ENCODE data around the gene MAN2A1.

MAN2A1 gene

DNA sequence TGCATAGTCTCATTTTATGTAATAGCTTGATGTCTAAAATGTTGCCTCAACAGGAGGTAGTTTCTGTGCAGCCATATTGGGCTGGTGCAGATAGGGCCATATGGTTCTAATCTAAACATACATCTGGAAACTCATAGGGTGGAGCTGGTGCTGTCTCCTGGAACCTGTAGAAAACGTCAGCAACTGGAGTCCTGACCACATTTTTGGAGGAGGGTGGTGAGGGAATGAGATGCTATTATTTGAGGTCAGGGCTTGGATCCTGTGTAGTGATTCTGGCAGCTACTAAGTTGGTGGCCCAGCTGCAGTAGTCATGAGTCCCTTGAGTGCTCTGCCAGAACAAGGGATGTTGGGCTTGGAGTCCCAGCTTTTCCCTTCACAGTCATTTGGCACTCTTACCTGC is 14.1 kb downstream of the MAN2A1 start:
- DNase-seq (ENCODE audit: low read depth): no peak
- TF ChIP-seq CTCF (IDR thresholded peaks at IDR 0.05; ENCODE audit: control insufficient read depth, extremely low read depth, insufficient read depth): no peak
- H3K4me3 ChIP-seq (ENCODE audit: low read depth, low read length): no peak overlapping the region

- TF ChIP-seq CTCF (IDR thresholded peaks at IDR 0.05; ENCODE audit: control insufficient read depth, extremely low read depth, insufficient read depth): no peak
- no peak overlapping the region for H3K4me3 ChIP-seq (ENCODE audit: low read depth, low read length)
- no peak for DNase-seq (ENCODE audit: low read depth)
Observed at GRCh38 chr5:109704282-109704952, 14.7 kb downstream of the MAN2A1 start.

- no peak overlapping the region for H3K4me3 ChIP-seq (ENCODE audit: low read depth, low read length)
- no peak for TF ChIP-seq CTCF (IDR thresholded peaks at IDR 0.05; ENCODE audit: control insufficient read depth, extremely low read depth, insufficient read depth)
- no peak for DNase-seq (ENCODE audit: low read depth)
Observed at GRCh38 chr5:109705596-109705995, 15.9 kb downstream of the MAN2A1 start.

GRCh38 chr5:109706095-109706494 is 16.4 kb downstream of the MAN2A1 start:
- no peak for DNase-seq (ENCODE audit: low read depth)
- no peak for TF ChIP-seq CTCF (IDR thresholded peaks at IDR 0.05; ENCODE audit: control insufficient read depth, extremely low read depth, insufficient read depth)
- no peak overlapping the region for H3K4me3 ChIP-seq (ENCODE audit: low read depth, low read length)

DNA sequence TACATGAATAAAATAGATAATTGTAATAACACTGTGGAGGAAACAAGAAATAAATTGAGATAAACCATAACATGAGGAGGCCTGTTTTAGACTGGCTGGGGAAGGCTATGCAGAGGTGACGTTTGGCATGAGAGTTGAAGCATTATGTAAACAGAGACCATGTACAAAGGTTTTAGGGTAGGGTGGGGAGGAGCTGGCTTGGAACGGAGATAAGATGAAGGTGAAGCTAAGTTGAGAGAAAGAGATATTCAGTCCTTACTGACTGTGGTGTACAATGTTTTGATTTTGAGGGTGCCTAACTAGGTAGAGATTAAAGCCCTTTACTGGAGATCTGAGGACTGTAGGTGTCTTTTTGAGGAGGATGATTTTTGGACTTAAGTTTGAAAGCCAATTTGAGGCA is 17.8 kb downstream of the MAN2A1 start:
- TF ChIP-seq CTCF (IDR thresholded peaks at IDR 0.05; ENCODE audit: control insufficient read depth, extremely low read depth, insufficient read depth): no peak
- no peak for DNase-seq (ENCODE audit: low read depth)
- H3K4me3 ChIP-seq (ENCODE audit: low read depth, low read length): no peak overlapping the region

DNA sequence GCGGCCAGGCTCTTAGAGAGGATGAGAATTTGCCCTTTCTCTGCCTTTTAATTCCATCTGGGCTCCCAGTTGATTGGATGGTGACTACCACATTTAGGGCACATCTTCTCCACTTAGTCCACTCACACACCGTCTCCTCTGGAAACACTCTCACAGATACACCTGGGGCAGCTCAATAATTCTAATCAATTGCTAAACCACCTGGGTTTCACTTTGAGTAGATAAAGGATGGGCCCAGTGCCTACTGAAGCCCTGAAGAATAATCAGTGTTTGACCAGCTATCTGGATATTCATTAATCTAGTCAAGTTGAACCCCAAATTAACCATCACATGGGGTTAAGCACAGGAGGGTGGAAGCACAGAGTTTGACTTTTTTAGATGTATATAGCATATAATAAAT is 19.1 kb downstream of the MAN2A1 start:
- no peak for TF ChIP-seq CTCF (IDR thresholded peaks at IDR 0.05; ENCODE audit: control insufficient read depth, extremely low read depth, insufficient read depth)
- H3K4me3 ChIP-seq (ENCODE audit: low read depth, low read length): no peak overlapping the region
- DNase-seq (ENCODE audit: low read depth): no peak

DNA sequence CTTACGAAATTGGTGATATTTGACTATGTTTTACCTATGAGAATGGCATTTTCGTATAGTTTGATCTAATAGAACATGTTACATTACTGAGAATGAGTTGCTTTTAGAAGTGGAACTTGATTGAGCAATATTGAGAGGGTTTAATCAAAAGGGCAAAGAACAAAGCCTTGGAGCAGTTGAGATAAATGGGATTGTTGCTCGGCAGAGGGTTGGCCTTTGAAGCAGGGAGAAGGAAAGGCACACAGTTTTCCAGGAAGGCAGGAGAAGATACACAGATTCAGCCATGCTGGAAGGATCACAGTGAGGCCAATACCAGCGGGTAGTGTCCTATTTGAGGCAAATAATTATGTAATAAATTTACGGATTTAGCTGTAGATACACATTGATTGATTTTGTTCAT is 19.5 kb downstream of the MAN2A1 start:
- TF ChIP-seq CTCF (IDR thresholded peaks at IDR 0.05; ENCODE audit: control insufficient read depth, extremely low read depth, insufficient read depth): no peak
- H3K4me3 ChIP-seq (ENCODE audit: low read depth, low read length): no peak overlapping the region
- no peak for DNase-seq (ENCODE audit: low read depth)

Data from LNCaP clone FGC (cell line).